Gastroesophageal sphincter (tissue), 4 donors: ENCODE measurements around the gene CENPB. TPM values are rescaled to one million over a fixed set of nuclear protein-coding genes. Genes with fewer than 3 reads are reported as not detected.

Source experiments
- ATAC-seq: fragments of 150-250 bp; one replicate; pipeline ENCODE4 v1.9.1; 2016; ENCODE audit warnings: mild to moderate bottlenecking, moderate library complexity
- H3K27ac ChIP-seq, 4 donors: fragments of 200-600 bp; sonication (generic) in 3 of 4; 1 replicate in 3 of 4; 2 replicates in 1 of 4; pipeline ENCODE4 v1.5.1; 2016 to 2019
- H3K27me3 ChIP-seq: fragments of 200-600 bp; sonication (generic); one replicate; pipeline ENCODE4 v1.5.1; 2019
- H3K36me3 ChIP-seq, 2 donors: fragments of 200-600 bp; sonication (generic); one replicate each; pipeline ENCODE4 v1.5.1; 2019; ENCODE audit warnings: control low read depth in 1 of 2
- H3K4me1 ChIP-seq, 3 donors: fragments of 200-600 bp; sonication (generic); 1 replicate in 2 of 3; 2 replicates in 1 of 3; pipeline ENCODE4 v1.5.1; 2016 to 2019; ENCODE audit warnings: control low read depth in 2 of 3
- H3K4me3 ChIP-seq, 2 donors: fragments of 200-600 bp; sonication (generic); one replicate each; pipeline ENCODE4 v1.5.1; 2019; ENCODE audit warnings: mild to moderate bottlenecking in 1 of 2, moderate library complexity in 1 of 2
- H3K9me3 ChIP-seq, 3 donors: fragments of 200-600 bp; sonication (generic); one replicate each; pipeline ENCODE4 v1.5.1; 2017 to 2019; ENCODE audit warnings: control low read depth in 2 of 3
- CTCF ChIP-seq, 4 experiments: fragments of 200-600 bp in 2 of 4; fragments of 450-650 bp in 2 of 4; sonication (generic) in 1 of 4; IDR thresholded peaks; one replicate each; pipeline ENCODE4 v1.5.1; 2017 to 2019; ENCODE audit warnings: antibody characterized with exemption in 4 of 4, mild to moderate bottlenecking in 2 of 4, moderate library complexity in 2 of 4
- EP300 ChIP-seq: sonication (generic); formaldehyde crosslinking; IDR thresholded peaks from one replicate; pipeline ENCODE4 v1.6.1; 2017; ENCODE audit warnings: antibody characterized with exemption, mild to moderate bottlenecking
- POLR2A ChIP-seq, 2 donors: fragments of 450-650 bp; IDR thresholded peaks; one replicate each; pipeline ENCODE4 v1.6.1; 2017; ENCODE audit warnings: antibody characterized with exemption in 2 of 2, mild to moderate bottlenecking in 2 of 2, moderate library complexity in 1 of 2
- POLR2AphosphoS5 ChIP-seq: sonication (generic); formaldehyde crosslinking; IDR thresholded peaks from one replicate; pipeline ENCODE4 v1.6.1; 2017; ENCODE audit warnings: antibody characterized with exemption
- WGBS, 2 donors: methylation state at CpG; one replicate each; pipeline ENCODE4 v1.1.5; 2018; ENCODE audit warnings: low coverage in 1 of 2; 5-methylcytosine and 5-hydroxymethylcytosine counted together
- total RNA-seq, 4 donors: library from RNA; depleted of rRNA; stranded (reverse); fragments of >200 nt; gene quantifications; one replicate each; pipeline ENCODE4 v1.1.0, GENCODE V29; 2016

CENPB gene
- total RNA-seq, 4 donors from 2014 or later, result 134 to 200 (median 139) TPM

- no peaks in the 10 kb centered on the region for H3K27me3 ChIP-seq
- no peak overlapping the region for H3K27ac ChIP-seq
- no peak for TF ChIP-seq EP300
- no peak for TF ChIP-seq POLR2A (IDR thresholded peaks at IDR 0.05)
- H3K36me3 ChIP-seq, result no peaks in the 10 kb centered on the region
- peaks cover 2 to 30% (median 13%) of the 10 kb centered on the region in 3 donors for H3K4me1 ChIP-seq
- WGBS, 2 donors, result 83 to 91% methylated on average over 4 to 7 of the region's 7 CpGs
- H3K4me3 ChIP-seq, result no peak overlapping the region
- ATAC-seq, result no peak
- no peaks in the 10 kb centered on the region for H3K9me3 ChIP-seq
Observed at GRCh38 chr20:3771552-3772058, 14.9 kb downstream of the CENPB start.

- TF ChIP-seq POLR2A (IDR thresholded peaks at IDR 0.05), result no peak
- no peak for TF ChIP-seq EP300
- TF ChIP-seq CTCF (IDR thresholded peaks at IDR 0.05), result peak in 3 of 4 experiments; percentile 54 to 67 (median 59)
- peak; percentile 31 for TF ChIP-seq POLR2AphosphoS5
- ATAC-seq, result peak; percentile 47
- no peaks in the 10 kb centered on the region for H3K27me3 ChIP-seq
- peaks cover 2 to 61% (median 25%) of the 10 kb centered on the region in 3 donors for H3K4me1 ChIP-seq
- no peaks in the 10 kb centered on the region for H3K36me3 ChIP-seq
- H3K27ac ChIP-seq, result peak overlapping the region; percentile 86 to 96 (median 92)
- peak overlapping the region; percentile 53 to 76 for H3K4me3 ChIP-seq
- H3K9me3 ChIP-seq, result no peaks in the 10 kb centered on the region
- 4 to 5% methylated on average over 6 to 8 of the region's 51 CpGs for WGBS, 2 donors
Observed at GRCh38 chr20:3768342-3769130, 18.0 kb downstream of the CENPB start.

- TF ChIP-seq CTCF (IDR thresholded peaks at IDR 0.05) (peak in 1 of 4 experiments; percentile 33), POLR2A (IDR thresholded peaks at IDR 0.05) (peak; percentile 45 to 55), EP300 (no peak), POLR2AphosphoS5 (peak; percentile 86)
Observed at GRCh38 chr20:3767427-3768341, 18.9 kb downstream of the CENPB start, which contains the start of gene ADISSP. Gene ADISSP (minus strand): TSS chr20:3767753. CDS start chr20:3760100, 7,653 bp downstream.

GRCh38 chr20:3767110-3767426 is 19.5 kb downstream of the CENPB start:
- WGBS, 2 donors, result 0% methylated on average over 3 of the region's 21 CpGs; no CpG with 5 or more reads in 1 of the 2 donors
- Histone ChIP-seq H3K9me3 (no peaks in the 10 kb centered on the region), H3K36me3 (no peaks in the 10 kb centered on the region), H3K4me1 (peaks cover 2 to 73% (median 30%) of the 10 kb centered on the region in 3 donors), H3K27ac (peak overlapping the region; percentile 6 to 96 (median 92)), H3K27me3 (no peaks in the 10 kb centered on the region), H3K4me3 (peak overlapping the region; percentile 61 to 76)
- ATAC-seq, result no peak
- TF ChIP-seq CTCF (IDR thresholded peaks at IDR 0.05) (no peak), POLR2AphosphoS5 (no peak), POLR2A (IDR thresholded peaks at IDR 0.05) (no peak), EP300 (no peak)

More at GRCh38 chr20:3767427-3768341, 18.9 kb downstream of the CENPB start, which contains the start of gene ADISSP:
- 0% methylated on average over 13 of the region's 80 CpGs; no CpG with 5 or more reads in 1 of the 2 donors for WGBS, 2 donors
- Histone ChIP-seq H3K4me1 (peaks cover 2 to 68% (median 25%) of the 10 kb centered on the region in 3 donors), H3K27ac (peak within 1 kb of the TSS; percentile 86 to 96 (median 92)), H3K27me3 (no peaks in the 10 kb centered on the region), H3K9me3 (no peaks in the 10 kb centered on the region), H3K4me3 (peak within 1 kb of the TSS; percentile 61 to 76), H3K36me3 (no peaks in the 10 kb centered on the region)
- ATAC-seq, result peak; percentile 95
